CD4-positive, alpha-beta T cell treated with Interleukin-17A for 1 hour (primary cell): Measurements from ENCODE around the gene SIGLEC11.
"Not testable (repeated sequence)": the region's sequence is repeated elsewhere in the genome, so short reads cannot be mapped to it uniquely, and the experiment has no call there.

ENCODE experiments used
- DNase-seq: peaks from one replicate; pipeline ENCODE4 v3.0.0-alpha.2; 2020

Gene SIGLEC11

DNA sequence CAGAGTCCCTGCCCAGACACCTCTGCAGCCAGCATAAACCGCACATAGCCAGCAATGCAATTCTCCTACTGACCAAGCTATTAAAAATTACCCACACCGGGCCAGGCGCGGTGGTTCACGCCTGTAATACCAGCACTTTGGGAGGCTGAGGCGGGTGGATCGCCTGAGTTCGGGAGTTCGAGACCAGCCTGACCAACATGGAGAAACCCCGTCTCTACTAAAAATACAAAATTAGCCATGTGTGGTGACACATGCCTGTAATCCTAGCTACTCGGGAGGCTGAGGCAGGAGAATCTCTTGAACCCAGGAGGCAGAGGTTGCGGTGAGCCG, 36.1 kb downstream of the SIGLEC11 start:
- DNase-seq: not testable (repeated sequence)

DNA sequence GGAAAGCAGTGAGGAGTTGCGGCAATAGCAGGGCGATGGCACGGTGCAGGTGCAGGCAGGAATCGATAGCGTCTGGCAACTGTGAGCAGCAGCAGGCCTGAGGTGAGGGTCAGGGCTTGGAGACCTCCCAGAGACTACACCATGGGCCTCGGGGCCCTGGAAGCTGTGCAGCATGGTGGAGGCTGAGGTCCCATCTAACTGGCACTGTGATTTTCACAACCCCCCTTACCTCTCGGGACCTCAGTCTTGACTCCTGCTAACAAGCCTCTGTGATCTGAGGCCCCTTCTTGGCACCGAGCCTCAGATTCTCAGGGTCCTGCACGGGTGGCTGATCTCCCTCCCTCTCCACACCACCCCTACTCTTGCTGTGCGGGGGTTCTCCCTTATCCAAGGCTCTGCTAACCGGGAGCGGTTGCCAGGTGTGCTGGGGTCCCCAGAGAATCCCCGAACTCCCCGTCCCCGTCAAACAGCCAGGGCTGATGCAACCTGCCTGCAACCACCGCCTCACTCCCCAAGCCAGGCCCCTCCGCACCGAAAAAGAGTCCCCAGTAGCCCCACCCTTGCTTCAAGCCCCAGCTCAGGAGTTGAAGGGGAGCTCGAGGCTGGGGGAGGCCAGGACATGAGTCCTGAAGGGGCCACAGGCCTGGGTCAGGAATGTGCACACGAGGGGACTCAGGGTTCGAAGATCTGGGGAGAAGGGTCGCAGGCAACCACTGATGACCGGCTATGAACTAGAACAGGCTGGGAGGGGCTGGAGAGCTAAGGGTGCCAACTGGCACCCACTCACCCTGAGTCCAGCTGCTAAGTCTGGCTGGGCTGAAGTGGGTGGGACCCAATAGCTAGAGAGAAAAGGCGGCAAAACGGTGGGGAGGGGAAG, 36.7 kb downstream of the SIGLEC11 start:
- DNase-seq: no peak

DNA sequence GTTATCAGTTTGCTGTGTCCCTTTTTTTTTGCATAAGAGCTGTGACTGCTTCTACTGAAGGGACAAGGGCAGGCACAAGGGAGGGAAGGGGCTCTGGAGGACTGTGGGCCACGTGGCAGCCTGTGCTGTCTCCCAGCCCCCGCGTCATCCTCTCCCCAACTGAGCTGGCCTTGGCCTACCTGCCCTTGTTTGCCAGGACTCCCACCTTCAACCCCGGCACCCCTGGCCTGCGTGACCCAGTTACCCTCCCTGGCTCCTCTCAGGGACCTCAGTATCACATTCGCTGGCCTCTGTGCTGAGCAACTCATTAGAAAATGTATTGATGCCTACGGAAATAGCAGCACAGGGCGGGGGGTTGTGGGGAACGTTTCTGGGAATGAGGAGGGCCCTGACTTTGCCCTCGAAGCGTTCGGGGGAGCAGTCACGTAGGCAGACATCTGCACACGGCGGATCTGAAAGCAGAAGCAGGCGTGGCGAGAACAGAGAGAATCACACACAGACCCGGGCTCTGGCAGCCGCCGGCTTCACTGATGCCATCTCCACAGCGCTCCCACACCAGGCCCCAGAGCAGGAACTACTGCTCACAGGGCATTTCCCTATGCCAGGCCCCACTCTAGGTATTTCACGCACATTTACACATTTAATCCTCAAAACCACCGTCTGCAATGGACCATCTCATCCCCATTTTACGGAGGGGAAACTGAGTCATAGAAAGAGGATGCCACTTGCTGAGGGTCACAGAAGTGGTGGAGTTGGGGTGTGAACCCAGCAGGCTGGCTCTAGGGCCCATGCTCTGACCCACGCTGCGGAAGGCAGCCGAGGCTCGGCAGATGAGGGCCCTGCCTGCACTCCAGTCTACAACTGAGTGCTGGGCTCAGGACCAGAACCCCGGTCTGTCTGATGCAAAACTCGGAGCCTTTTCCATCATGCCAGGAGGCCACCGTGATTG, 37.6 kb downstream of the SIGLEC11 start:
- no peak for DNase-seq

DNA sequence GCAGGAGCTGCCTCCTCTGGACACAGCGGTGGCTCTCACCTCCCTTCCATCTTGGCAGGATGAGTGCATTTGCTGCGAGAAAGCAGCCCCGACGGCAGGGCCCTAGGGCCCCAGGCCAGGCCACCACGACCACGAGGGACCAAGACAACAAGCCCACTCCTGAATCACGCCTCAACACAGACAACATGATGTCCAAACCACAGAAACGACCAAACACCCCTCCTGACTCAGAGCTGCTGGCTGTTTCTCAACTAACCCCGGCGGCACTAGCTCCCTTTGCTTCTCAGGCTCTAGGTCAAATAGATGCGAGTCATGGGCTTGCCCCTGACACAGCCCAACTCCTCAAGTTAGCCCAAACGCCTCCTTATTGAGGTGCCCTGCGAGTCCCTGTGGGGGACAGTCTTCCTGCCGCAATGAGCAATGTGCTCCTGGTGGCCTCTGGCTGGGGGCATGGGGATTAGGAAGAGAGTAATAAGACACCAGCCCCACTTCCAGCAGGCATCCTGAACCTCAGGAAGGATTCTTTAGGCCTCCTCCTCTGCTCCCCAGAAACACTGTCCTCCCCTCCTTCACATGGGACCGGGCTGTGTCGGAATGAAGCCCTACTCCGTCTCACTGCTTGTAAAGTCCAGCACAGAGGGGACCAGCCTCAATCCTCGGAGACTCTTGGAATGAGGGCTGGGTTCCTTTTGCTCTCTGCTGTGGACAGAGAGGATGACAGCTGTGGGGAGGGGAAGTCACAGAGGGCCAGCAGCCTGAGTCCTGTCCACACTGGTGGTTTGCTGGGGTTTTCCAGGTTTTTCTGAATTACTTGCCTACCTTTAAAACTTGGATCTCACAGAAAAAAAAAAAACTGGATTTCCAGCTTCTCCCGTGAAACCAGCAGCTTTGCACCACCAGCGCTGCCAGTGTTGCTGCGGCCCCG, 38.8 kb downstream of the SIGLEC11 start:
- no peak for DNase-seq

DNA sequence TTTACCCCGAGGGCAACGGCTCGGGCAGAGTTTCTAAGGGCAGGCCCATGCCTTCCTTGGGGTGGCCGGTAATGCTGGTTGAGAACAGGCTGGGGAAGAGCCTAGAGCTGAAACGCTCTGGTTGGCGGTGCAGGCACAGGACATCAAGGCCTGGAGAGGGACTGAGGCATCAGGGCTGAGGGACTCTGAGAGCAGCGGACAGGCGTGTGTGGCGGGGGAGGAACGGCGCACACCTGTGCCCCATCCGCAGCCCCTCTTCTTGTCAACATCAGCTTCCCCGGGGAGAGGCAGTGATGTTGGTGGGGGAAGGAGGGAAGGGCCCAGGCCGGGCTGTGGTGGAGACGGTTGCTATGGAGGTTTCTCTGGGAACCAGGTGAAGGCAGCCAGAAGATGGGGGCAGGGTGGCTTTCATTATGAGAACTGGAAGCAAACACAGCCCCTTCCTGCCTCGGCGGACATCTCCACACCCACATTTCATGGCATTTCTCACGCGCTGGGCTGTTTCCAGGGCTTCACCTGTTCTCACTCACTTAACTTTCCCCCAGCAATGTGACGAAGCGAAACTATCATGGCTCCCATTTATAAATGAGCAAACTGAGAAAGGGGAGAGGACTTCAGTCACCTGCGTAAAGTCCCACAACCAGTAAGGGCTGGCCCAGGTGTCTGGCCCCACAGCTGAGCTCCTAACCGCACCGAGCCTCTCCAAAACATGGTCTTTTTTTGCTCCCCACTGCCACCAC, 40.2 kb downstream of the SIGLEC11 start:
- DNase-seq: no peak

DNA sequence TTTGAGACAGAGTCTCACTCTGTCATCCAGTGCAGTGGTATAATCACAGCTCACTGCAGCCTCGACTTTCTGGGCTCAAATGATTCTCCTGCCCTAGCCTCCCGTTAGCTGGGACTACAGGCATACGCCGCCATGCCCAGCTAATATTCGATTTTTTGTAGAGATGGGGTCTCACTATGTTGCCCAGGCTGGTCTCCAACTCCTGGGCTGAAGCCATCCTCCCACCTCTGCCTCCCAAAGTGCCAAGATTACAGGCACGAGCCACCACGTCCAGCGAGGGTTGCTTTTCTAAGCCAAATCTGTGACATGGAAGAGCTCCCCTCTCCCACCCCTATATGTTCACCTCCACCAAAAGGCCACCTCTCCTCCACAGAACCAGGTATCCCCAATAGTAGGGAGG, 42.9 kb downstream of the SIGLEC11 start:
- DNase-seq: no peak

DNA sequence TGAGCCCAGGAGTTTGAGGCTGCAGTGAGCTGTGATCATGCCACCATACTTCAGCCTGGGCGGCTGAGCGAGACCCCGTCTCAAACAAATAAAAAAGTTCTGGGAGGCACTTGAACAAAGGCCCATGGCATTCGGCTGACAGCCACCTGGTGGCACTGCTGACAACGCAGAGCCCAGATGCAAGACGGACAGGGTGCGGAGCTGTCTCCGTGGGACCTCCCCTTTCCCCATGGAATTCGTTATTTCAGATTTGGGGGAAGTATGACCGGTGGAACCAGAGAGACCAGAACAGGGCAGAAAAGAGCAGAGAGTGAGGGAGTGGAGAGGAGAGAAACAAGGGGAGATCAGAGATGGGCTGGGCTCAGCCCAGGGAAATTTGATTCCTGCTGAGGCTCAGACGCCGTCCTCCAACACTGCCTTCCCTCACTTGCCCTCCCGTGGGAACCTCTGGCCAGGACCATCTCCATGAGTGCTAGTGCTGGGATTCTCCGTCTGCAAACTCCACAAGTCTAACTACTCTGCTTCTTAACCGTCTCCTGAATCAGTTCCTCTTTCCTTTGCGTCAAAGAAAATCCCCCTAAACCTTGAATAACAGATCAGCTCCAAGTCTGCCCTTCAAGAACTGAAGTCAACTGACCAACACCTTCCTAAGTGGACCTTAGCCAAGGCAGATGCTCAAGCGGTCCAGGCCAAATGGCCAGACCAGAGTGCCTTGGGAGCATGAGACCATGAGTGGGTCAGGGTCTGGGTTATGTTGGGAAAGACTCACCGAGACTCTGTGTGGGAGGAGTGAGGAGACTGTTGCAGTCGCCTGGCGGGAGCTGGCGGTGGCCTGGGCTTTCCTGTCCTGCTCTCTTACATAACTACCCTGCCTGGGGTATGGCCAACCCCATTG, 43.9 kb downstream of the SIGLEC11 start:
- DNase-seq: no peak

DNA sequence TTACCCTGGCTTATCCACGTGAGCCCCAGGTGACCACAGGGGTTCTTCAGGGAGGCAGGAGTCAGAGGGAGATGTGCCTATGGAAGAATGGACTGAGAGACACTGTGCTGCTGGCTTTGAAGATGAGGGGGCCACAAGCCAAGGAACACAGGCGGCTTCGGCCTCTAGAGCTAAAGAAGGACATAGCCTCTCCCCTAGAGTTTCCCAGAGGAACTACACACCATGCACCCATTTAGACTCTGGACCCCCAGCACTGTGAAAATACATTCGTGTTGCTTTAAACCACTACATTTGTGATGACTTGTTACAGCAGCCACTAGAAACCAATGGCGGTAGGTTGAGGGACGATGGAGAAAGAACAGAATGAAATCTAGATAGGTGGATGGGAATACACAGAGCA, 45.7 kb downstream of the SIGLEC11 start:
- DNase-seq: no peak

DNA sequence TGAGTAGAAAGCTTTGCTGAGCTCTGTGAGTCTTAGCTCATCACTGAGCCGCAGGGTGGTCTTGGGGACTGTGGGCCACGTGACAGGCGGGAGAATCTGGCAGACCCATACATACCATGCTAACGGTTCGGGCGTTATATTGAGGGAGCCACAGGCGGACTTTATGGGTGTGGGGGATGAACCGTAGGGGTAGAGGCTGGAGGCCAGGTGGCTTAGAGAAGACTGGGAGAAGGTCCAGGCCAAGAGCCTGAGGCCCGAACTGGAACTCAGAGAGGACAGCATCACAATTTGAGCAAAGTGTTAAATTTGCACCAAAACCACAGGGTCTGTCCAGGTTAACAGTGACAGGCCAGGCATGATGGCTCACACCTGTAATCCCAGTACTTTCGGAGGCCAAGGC, 47.3 kb downstream of the SIGLEC11 start:
- DNase-seq: no peak

DNA sequence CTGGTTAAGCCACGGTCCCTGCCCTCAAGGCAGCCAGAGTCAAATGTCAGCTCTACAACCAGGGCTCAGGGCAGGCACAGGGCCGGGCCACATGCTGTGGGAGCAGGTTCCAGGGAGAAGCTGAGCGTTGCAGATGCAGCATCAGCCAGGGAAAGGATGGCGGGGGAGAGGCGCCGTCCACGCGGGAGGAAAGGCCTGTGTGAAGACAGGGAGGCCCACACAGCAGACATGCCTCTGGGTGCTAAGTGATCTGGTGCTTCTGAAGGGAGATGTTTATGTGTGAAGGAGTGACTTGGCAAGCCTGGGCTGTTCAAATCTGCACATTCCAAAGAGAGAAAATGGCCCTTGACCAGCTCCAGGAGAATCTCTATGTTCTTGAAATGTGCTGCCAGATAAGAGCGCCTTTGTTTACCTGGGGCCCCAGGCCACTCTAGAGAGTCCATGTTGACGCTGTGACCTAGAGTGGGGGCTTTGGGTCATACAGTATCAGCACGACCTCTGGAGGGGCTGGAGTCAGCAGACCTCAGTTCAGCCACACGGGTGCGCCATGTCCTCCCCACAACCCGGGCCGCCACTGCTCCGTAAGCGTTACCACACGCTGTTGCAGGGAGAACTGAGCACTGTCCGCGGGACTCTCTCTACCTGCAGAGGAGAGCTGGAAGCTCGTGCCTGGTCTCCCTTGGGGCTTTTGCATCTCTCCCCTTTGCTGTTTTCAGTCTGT, 47.8 kb downstream of the SIGLEC11 start:
- DNase-seq: no peak

DNA sequence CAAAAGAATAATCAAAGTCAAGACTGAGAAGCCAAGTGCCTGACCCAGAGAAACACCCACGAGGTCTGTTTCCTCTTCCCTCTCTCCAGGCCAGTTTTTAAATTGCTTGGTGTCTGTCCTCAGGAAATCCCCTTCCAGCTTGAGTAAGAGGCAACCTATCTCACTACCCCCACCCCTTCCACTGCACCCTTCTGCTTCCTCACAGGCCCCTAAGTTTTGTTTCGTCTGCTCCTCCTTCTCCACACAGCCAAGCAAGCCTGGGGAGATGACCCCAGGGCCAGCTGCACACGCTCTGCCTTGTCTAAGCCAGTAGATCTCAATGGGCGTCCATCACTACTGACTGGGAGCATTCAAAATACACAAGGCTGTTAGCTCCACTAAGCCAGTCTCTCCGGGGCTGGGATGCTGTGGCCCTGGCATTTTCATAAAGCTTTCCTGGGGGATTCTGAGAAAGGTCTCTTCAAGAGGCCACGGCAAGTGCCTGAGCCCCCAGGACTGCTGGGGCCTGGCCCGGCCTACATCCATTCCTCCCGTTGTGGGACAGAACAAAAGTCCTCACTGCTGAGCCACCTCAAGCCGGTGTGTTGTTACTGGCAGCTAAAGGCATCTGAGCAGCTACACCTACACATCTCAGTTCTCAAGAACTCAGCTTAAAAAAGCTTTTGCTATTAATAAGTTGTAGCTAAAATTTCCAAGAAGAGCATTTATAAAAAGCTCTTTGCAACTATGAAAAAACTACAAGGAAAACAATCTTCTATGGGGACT, 49.4 kb downstream of the SIGLEC11 start:
- DNase-seq: peak; percentile 51

DNA sequence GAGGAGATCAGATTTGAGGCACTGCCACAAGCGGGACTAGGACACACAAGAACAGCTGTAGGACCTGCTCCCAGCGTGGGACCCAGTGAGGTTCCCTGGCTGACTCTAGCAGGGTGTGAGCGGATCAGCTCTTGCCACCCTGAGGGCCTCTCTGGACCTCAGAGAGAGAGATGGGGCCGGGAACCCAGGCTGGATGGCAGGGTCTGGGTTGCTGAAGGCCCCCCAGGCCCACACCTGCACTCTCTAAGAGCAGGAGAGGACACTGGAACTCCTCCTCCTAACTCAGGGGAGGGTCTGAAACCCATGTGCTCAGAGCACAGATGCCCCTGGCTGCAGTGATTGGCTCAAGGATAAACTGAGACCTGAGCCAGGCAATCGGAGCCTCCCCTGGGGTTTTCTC, 50.8 kb downstream of the SIGLEC11 start:
- DNase-seq: no peak

DNA sequence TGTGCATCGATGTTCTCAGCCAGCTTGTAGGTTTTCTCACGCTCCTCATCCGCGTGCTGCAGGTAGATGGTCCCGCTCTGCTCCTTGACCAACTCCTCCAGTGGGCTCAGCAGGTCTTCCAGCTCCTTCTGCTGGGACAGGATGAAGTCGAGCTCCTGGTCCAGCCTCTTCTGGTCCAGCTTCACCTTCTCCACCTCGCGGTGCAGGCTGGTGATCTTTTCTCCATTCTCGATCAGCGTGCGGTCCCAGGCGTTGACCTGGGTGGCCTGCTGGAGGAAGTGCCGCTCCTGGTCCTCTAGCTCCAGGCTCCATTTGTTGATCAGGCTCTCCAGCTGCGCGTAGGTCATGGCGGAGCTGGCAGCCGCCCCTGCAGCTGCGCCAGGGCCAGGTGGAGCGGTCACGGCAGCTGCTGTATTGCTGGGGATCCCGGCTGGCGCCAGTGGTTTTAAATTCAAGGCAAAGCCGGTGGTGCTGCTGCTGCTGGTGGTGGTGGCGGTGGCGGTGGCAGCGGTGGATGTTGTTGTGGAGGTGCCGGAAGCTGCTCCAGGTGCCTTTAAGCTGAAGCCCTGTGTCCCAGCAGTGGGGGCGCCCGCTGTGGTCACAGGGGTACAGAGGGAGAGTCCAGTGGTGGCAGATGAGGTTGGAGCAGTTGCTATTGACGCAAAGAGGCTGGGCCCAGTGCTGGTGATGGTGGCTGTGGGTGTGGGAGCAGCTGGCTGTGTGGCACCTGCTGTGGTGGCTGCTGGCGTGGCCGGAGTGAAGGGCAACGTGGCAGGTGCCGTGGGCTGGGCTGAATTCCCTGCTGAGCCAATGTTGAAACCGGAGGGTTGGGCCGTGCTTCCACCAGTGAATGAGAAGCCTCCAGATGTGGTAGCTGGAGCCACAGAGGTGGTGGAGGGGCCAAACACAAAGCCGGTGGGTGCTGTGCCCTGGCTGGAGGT, 52.2 kb downstream of the SIGLEC11 start:
- no peak for DNase-seq

DNA sequence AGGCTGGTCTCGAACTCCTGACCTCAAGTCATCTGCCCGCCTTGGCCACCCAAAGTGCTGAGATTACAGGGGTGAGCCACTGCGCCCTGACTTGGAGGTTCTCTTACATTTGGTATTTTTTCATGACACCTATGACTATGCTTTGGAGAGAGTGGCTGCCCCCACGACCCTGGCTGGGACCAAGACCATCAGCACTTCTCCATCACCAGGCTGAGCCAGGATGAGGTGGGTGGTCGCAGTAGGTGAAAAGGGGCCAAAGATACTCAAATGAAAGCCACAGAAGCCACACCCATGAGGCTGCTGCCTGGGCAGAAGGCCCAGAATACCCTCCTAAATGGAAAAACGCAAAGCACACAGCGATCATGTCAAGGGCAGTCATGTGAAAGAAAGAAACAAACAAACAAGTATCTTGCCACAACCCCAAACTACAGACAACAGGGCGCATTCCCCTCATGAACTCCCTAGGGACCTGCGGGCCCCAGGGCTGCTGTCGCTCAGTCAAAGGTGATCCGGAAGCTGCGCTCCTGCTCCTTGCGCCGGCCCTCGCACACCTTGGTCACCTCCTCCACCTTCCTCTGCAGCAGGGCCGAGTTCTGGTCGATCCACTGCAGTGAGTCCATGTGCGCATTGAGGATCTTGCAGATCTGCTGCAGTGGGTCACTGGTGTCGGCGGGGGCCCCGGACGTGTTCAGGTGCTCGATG, 53.1 kb downstream of the SIGLEC11 start:
- DNase-seq: no peak

DNA sequence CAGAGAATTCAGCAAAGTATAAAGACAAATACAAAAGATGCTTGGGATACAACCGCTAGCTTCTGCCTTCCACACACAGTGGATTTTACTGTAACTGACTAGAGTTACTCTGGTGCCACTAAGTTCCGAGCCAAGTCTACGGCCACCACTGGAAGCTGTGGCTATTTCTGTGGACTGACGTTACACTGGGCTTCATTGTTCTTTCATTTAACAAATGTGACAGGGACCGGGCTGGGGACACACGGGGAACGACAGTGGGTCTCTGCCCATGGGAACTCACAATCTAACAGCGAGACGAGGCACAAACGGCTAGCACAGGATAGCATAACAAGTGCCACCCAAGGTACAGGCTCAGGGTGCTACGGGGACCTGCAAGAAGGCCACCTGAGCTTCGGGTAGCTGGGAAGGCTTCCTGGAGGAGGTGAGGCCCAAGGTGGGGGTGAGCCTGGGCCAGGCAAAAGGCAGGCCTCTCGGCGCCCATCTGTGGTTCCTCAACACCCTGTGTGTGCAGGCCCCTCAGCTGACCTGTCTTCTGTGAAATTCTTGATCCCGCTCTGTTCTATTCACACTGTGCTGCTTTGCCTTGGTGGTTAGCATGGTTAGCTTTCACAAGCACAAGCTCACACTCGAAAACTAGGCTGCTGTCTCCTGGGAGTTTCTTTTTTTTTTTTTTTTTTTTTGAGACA, 54.0 kb downstream of the SIGLEC11 start:
- DNase-seq: no peak

DNA sequence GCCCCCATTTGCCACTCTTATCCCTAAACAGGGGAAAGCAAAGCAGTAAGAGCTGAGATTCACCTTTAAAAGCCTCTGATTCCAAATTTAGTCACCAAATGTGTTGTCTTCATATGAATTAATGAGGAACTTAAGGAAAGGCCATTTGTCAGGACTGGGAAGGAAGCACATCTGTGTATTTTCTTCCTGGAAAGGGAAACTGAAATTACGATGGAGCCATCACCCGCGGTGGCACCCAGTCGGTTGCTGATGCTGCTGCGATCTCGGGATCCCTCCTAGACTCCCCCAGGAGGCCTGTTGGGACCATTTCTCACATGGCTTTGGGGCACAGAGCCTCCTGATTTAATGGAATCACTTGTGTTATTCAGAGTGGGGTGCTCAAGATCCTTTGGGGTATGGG, 56.8 kb downstream of the SIGLEC11 start:
- no peak for DNase-seq
